T47D (cell line): ENCODE results near the gene CACYBP.
"Not testable (repeated sequence)": the region's sequence is repeated elsewhere in the genome, so short reads cannot be mapped to it uniquely, and the experiment has no call there.

Experiments
- DNase-seq, 2 experiments: peaks; one replicate each; pipeline versions ENCODE4 v3.0.0 to v3.0.0-alpha.2; 2011 to 2012; ENCODE audit warnings: low read depth in 1 of 2, low spot score in 1 of 2
- JUND ChIP-seq: IDR thresholded peaks from 2 replicates; pipeline ENCODE4 v1.6.1; 2012; ENCODE audit warnings: low read depth
- in situ Hi-C: cut with HindIII; loops from 2 replicates; pipeline ENCODE4 v1.10.0; 2016; ENCODE audit warnings: low sequenced_read_pairs, low pct_unique_long_range_greater_than_20kb

CACYBP gene

DNA sequence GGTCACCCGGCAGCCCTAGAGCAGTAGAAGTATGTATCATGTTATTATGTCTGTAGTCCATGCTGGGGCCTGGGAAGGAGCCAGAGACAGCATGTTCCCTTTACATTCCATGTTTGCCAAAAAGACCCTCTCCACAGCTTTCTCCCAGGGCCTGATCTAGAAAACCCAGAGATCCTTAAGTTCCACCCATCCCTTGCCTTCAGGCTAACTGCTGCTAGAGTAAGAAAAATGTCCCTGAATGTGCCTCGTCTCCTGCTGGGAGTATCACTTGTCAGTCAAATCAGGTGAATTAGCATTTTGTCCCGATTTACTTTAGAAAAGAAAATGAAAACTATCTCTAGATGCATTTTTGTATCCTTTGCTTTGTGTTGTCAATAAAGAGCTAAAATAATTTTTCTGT is 36.7 kb downstream of the CACYBP start:
- in situ Hi-C loops = no loop called here
- DNase-seq = no peak
- TF ChIP-seq JUND = no peak

- no peak for TF ChIP-seq JUND
- in situ Hi-C loops = no loop called here
These were observed 37.7 kb downstream of the CACYBP start for GRCh38 chr1:175037416-175037815.

DNA sequence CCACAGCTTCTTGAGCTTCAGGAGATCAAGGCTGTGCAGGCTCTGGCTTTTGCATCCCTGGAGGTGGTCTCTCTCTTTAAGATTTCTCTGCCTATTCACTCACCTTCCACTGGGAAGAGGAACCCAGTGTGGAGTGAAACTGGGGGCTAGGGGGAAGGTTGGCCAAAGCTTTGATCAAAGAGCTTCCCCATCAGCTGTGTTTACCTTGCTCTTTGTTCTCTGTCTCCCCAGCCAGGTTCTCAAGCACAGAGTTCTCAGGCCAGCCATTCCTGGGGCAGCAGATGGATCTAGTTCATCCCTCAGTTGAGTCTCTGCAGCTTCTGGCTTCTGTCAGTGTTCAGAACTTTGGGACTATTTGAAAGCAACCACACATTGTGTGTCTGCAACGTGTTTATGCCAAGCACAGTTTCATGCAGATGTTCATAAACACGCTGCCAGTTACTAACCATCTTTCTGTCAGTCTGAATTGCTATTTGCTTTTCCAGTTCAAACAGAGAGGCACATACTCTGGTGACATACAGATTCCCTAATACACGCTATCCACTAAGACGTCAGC is 40.7 kb downstream of the CACYBP start:
- TF ChIP-seq JUND = no peak
- no peak for DNase-seq
- in situ Hi-C loops = no loop called here

More at GRCh38 chr1:175037416-175037815, 37.7 kb downstream of the CACYBP start:
- no peak for DNase-seq

DNA sequence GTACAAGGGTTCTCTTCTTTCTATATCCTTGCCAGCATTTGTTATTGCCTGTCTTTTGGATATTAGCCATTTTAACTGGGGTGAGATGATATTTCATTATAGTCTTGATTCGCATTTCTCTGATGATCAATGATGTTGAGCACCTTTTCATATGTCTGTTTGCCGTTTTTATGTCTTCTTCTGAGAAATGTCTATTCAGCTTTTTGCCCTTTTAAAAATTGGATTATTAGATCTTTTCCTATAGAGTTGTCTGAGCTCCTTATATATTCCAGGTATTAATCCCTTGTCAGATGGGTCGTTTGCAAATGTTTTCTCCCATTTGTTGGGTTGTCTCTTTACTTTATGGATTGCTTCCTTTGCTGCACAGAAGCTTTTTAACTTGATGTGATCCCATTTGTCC is 42.9 kb downstream of the CACYBP start:
- in situ Hi-C loops = no loop called here
- TF ChIP-seq JUND = no peak
- no peak for DNase-seq

DNA sequence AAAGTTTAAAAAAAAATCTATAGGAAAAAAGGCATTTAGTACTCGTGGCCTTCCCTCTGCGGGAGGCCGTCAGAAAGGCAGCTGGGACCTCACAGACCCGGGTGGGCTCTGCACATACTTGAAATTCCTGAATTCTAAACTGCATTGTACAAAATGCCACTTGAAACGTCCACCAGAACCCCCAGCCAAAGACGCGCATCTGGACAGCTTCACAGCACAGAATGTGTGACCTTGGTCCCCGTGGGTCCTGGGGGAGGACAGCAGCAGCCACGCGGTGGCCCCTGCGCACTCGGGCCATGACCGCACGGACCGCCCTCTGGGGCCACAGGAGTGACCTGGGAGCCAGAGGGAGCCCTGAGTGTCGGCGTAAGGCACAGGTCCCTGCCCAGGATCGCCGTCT is 44.1 kb downstream of the CACYBP start:
- TF ChIP-seq JUND = no peak
- in situ Hi-C loops = no loop called here
- no peak for DNase-seq

- in situ Hi-C loops, DNase-seq: not testable (repeated sequence)
These were observed 44.8 kb downstream of the CACYBP start for GRCh38 chr1:175044591-175044990.

- in situ Hi-C loops = no loop called here
- no peak for DNase-seq
- TF ChIP-seq JUND = no peak
These were observed 45.4 kb downstream of the CACYBP start for GRCh38 chr1:175045097-175045496.

GRCh38 chr1:175045519-175045918 is 45.8 kb downstream of the CACYBP start:
- in situ Hi-C loops = no loop called here
- no peak for DNase-seq
- TF ChIP-seq JUND = no peak

- in situ Hi-C loops = no loop called here
- no peak for DNase-seq
- no peak for TF ChIP-seq JUND
These were observed 51.2 kb downstream of the CACYBP start for GRCh38 chr1:175050992-175051391.

- DNase-seq = no peak
- in situ Hi-C loops = no loop called here
- no peak for TF ChIP-seq JUND
These were observed 55.0 kb downstream of the CACYBP start for GRCh38 chr1:175054736-175055135.
